HG02981 (cell line): ENCODE measurements around the gene LTA4H.

Experiments
- ATAC-seq: cut with Tn5 transposase; IDR thresholded peaks from one replicate; pipeline ENCODE4 v1.9.1; 2021; ENCODE audit warnings: mild to moderate bottlenecking, moderate library complexity; ENCODE audit not compliant: unreplicated experiment

Gene LTA4H

DNA sequence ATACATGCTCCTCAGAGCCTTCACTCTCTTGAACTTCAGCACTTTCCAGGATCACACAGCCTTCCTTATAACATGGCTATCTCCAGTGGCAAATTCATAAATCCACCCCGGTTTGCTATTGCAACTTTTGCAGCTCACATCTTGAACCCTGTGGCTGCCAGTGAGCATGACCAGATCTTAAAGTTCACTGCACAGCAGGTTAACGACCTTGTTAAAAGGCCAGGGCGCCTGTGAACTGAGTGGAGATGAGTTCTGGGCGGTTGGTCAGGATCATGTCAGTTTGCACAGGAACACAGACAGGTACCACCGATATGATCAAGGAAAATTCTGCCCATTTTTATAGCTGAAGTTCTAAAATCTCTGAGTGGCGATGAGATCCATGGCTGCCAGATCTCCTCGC lies 24.7 kb upstream of the LTA4H start:
- no peak for ATAC-seq

DNA sequence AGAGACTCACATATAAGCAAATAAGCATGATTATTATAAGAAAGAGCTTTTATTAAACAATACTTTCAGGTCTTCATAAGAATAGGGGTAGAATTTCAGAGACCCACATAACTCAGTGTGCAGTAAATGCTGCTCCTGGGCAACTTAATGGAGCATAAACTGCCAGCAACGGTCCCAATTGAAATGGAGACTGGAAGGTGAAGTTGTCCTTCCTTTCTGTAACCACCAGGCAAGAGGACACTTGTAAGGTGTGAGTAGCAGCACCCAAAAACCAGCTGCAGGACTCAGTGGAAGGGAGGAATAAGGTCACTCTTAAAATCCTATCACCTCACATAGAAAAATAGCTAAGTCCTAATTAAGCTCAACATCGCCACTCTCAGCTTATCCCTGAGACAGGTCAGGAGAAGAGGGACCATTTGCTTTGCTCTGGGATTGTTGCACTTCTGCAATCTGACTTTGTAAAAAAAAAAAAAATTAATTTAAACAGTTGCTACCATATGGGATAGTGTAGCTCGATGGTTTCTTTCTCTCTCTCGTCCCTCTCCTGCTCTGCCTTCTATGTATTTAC lies 22.7 kb upstream of the LTA4H start:
- no peak for ATAC-seq

DNA sequence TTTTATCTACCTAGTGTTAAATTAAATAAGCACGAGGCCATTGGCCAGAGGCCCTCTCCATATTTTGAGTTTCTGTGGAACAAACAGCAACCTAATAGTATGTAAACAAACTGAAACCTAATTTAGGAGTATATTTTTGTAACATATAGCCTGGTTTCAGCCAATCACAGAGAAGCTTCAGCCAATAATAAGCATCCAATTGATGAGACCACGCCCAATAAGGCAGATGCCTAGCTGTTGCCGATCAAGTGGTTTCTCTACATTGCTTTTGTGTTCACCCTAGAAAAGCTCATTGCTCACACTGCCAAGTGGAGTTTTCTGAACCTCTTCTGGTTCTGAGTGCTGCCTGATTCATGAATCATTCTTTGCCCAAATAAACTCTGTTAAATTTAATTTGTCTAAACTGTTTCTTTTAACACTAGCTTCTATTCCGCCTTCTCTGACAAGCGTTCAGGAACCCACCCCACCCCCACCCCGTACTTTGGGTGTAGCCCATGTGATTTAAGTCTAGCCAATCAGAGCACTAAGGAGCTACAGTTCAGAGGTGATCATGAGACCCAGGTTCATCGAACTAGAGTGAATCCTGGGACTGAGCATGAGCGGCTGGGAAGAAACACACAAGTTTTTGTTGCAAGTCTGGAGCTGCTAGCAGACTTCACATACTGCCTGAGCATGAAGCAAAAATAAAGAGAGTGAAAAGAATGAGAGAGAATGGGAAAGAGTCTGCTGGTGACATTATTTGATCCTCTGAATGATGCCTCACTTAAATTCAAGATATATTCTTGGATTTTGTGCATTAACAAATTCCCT lies 21.5 kb upstream of the LTA4H start:
- ATAC-seq = no peak

DNA sequence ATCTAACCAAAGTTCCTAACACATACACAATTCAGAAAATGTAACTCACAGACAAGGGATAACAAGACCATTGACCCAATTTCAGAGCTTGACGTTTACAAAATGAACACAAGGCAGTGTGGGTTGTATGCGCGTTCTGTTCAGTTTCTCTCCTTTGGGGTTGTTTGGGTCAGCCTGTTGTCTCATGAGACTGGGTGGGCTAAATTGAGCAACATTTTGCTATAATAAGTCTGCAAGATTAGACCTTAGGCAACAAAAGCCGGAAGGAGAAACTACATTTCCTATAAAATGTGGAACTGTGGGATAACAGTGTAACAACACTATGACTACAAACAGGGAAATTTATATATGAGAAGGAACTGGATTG lies 18.8 kb upstream of the LTA4H start:
- ATAC-seq = no peak

DNA sequence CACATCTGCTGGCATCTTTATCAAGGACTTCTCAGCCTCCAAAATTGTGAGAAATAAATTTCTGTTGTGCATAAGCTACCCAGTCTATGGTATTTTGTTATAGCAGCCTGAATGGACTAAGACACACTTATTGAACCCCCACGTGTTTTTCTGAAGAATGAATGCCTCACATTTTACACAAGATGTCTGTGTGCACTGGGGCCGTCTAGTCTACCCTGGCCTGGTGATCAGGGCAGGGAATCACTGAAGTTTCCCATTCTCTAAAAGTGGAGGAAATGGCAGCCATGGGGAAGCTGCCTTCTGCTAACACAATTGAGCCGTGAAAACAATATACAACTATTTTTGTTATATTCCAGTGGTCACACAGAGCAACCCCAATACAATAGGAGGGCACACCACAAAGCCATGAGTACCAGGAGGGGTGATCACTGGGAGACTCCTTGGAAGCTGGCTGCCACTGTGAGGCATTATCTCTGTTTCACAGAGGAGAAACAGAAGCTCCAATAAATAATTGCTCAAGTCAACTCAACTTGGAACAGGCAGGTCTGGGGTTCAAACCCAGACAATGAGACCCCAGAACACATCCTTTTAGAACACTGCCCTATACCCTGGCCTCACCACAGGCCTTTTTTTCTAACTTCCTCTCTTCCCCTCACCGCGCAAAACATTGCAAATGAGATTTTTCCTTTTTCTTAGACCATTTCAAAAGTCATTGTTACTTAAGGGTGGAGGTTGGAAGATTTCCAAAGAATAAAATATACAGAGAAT lies 18.3 kb upstream of the LTA4H start:
- ATAC-seq = no peak

DNA sequence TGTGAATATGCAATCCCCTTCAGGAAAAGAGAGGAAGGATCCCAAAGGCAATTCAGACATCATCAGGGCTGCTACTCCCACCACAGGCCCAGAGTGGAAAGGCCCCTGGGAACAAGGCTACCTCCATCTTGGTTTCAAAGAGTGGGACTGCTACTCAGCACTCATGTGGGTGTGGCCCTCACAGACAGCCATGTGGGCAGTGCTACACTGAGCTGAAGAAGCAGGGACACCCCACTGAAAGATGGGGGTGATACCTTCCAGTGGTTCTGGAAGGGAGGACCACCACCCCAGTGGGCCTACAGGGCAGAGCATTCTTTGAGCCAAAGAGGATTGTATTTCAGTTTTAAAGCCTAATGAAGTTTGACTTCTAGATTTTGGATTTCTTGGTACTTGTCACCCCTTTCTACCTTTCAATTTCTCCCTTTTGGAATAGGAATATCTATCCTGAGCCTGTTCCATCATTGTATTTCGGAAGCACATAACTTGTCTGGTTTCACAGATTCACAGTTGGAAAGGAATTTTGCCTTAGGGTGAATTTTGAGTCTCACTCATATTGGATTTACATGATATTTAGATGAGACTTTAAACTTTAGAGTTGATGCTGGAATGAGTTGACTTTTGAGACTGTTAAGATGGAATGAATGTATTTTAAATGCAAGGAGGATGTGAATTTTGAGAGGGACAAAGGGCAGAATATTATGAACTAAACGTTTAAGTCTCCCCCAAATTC lies 16.5 kb upstream of the LTA4H start:
- ATAC-seq = no peak

DNA sequence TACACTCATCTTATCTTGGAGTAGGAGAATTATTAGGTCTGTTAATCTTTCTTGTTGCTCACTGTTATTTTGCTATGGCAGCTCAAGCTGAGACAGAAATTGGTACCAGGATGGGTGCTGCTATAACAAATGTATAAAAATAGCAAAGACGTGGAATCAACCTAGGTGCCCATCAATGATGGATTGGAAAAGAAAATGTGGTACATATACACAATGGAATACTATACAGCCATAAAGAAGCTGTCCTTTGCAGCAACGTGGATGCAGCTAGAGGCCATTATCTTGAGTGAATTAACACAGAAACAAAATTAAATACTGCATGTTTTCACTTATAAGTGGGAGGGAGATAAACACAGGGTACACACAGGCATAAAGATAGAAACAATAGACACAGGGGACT lies 14.8 kb upstream of the LTA4H start:
- ATAC-seq = no peak

DNA sequence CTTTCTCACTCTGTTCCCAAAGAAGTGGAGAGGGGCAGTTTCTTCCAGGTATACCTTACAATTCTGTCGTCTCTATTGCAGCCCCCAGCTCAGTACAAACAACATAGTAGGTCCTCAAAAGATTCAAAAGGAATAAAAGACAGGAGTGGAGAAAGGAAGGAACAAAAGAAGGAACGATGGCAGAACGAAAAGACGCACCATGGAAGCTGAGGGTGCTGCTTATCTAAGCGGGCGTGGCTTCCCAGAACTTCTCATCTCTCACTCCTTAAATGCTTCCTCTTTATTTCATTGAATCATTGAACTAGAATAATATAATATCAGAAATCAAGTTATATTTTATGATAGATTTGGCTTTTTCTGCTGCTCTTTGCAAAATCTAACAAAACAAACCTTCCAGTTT lies 13.7 kb upstream of the LTA4H start:
- ATAC-seq = no peak

DNA sequence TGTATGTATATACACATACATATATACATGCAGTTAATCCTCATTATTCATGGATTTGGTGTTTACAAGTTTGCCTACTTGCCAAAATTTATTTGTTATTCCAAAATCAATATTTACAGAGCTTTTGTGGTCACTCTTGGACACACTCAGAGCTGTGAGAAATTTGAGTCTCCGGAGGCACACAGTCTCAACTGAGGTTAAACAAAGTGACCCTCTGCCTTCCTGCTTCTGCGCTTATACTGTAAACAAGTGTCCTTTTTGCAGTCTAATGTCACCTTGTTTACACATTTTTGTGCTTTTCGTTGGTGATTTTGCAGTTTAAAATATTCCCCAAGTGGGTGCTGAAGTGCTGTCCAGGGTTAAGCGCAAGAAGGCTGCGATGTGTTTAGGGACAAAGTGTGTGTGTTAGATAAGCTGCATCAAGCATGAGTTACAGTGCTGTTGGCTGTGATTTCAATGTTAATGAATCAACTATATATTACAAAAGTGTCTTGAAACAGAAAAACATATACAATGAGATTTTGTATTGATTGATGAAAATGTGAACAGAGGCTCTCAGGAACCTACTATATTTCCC lies 13.1 kb upstream of the LTA4H start:
- no peak for ATAC-seq

DNA sequence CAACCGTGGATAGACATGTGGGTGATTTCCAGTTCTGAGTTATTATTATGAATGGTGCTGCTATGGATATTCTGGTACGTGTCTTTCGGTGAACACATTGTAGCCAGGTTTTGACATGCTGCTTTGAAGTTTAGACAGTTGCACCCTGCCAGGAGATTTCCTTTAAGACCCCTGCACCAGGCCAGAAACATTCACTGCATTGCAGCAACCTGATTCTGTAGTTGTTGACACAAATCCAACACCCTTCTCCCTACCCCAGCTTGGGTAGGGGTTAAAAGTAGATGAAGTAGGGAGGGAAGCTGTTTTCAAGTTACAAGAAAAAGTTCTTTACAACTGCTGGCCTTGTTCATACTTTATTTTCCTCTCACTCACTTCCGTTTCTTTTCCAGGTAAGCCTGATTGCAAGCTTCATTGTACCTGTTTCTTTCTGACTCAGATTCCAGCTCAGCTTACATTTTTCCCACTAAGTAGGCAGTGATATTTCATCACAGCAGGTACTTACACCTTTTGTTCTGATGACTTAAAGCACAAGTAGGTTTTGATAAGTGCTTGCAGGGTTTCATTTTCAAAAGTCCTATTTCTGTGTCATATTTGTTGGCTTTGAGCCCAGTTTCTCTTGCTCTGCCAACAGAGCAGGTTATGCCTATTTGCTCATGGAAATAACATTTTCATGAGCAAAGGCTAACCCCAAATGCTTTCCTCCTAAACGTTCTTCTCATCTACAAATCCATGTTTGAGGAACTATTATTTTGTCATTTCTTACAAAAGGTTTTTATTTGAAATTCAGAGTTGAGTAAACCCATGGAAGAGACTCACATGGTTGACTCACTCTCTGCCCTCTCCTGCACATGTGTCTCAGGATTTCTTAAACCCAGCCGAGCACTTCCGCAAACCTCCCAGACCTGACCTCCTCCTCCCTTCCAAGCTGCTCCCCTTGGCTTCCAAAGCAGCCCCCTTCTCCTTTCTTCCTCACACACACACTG lies 12.1 kb upstream of the LTA4H start:
- ATAC-seq = peak; percentile 78

DNA sequence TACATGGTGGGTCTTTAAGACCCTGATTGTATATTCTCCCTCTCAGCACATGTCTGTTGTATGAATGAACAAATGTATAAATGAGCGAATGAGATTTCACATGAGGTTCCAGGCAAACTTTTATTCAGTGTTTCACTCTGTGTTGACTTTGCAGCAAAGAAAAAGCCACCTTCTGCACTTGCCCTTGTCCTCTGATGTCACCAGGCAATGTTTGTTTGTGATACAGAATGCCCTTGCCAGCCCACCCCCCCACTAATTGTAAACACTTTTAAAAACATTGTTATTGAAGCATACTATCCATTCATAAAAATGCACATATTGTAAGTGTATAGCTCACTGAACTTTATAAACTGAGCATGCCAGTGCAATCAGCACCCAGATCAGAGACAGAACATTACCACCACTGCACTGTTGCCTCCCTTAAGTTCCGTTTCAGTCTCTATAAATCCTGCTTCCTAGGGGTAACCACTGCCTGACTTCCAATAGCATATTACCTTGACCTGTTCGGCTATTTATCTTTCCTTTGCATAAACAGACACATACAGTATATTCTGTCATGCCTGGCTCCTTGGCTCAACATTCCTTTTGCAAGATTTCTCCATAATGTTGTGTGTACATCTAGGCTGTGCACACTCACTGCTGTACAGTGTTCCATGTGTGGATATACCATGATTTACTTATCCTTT lies 11.3 kb upstream of the LTA4H start:
- ATAC-seq = no peak

DNA sequence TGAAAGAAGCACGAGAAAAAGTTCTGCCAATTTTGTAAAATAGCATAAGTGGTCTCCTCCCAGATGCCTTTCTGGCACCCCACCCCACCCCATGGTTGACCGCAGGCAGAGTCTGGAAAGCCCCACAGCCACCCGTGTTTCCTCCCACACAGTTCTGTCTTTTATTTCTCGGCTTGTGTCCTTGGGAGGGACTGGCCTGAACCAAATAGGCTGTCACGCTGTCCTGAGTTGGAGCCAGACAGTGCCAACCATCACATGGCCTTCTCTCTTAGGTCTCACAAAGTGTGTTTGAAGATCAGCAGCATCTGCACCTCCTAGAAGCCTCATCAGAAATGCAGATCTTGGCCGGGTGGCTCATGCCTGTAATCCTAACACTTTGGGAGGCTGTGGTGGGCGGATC lies 10.2 kb upstream of the LTA4H start:
- ATAC-seq = no peak

DNA sequence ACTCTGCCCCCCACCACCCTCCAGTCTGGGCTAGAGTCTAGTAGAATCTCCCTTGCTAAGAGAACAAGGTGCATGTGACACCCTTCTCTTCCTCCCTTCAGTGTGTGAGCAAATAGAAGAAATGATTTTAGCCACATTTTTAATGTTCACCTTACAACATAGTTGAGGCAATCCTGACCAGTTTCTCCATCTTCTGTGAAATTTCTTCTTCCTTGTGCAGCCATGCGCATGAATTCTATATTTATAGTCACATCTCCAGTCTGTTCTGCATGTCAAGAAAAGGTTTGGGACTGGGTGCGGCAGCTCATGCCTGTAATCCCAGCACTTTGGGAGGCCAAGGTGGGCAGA lies 9.5 kb upstream of the LTA4H start:
- ATAC-seq = no peak

DNA sequence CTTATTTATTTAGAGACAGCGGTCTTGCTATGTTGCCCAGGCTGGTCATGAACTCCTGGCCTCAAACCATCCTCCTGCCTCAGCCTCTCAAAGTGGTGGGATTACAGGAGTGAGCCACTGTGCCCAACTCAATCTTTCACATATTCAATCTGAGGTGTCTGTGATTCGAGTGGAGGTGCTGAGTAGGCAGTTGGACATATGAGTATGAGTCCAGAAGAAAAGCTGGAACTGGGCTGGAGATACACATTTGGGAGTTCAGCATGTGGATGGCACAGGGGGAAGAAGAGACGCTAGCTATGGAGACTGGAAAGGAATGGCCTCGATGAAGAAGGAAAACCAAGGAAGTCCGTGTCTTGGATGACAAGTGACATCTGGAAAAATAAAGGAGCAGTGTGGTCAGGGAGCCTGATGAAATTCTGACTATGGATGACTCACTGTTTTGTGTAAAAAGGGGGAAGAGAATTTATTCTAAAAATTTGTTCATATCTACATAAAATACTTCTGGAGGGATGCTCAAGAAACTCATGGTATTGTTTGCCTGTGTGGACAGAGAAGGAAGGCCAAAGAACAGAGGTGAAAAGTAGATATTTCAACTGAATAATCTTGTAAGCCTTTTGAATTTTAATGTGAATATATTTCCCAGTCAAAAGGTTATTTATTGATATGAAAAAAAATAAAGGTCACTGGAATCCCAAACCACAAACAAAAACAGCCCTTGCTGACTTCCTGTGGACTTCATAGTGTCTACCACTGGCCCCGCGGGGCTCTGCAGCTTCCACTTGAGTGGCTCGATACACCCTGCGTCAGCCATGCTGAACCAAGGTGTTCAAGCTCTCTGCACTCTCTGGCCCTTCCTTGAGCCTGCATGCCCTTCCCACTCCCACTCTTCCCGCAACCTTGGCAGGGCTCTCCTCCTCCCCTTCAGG lies 8.9 kb upstream of the LTA4H start:
- no peak for ATAC-seq

DNA sequence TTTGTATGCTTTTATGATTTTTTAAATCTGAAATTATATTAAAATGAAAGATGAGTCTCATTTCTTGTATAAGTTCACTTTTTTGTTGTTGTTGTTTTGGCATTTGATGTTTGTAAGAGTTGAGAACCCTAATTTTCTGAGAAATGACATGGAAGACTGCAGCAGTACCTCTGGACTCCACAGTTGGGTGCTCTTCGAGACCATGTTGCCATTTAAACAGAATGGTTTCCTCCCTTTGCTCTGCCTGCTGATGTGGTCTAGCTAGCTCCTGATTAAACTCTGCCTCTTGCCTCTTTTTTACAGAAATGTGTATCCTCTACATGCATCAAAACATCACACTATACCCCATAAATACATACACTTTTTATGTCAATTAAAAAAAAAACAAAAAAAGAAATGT lies 5.8 kb upstream of the LTA4H start:
- ATAC-seq = no peak

DNA sequence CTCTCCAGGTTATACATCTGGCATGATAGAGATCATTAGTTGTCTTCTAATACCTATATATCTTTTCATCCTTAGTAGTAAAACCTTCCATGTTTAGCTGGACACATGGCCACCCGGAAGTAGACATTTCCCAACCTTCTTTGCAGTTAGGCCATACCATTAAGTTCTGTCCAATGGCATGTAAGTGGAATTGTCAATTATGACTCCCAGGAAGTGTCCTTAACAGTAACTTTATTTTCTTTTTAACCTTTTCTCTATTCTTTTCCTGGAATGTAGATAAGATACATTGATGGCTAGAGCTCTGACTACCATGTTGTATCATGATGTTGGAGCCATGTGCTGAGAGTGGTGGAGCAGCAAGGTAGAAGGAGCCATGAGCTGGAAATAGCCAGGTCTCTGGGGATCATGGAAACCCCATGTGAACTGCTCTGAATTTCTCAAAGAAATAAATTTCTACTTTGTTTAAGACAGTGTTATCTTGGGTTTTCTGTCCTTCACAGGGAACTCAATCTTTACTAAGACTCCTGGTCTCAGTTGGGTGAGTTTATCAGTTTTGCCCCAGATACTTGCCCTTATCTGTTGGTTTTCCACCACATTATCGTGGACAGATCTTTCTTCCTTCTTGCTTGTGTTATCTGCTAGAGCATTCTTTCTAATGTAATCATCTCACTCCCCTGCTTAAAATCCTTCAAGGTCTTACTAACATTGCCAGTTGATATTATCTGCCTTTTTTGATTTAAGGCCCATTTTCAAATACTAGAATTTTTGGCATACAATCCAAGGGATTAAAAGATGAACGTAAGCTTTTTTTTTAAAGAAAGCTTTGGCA lies 5.1 kb upstream of the LTA4H start:
- ATAC-seq = no peak

DNA sequence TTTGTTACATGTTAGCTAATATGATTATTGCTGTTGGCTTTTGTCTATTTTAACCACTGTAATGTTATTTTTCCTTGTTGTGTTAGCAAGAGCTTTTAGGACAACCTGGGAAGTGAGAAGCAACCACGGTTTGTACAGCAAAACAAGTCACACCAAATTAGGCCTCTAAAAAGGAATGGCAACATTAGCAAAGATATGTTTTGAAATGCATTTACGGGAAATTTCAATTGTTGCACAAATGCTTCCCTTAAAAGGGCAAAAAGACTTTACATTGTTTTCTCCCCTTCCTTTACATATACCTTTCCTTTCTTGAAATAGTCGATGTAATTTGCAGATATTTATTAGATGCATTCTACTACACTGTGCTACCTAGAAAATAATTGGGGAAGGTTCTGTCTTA lies 4.1 kb upstream of the LTA4H start:
- ATAC-seq = no peak
